Neural progenitor cell (in vitro differentiated cells): Measurements from ENCODE around the gene KRTAP20-2.

ENCODE experiments used
- EZH2phosphoT487 ChIP-seq: fragments of 200-600 bp; sonication (generic); IDR thresholded peaks from 2 replicates; pipeline ENCODE4 v1.6.1; 2017; ENCODE audit warnings: antibody characterized with exemption
- TF ChIP-seq, protein P1 (sequence below): fragments of 200-600 bp; sonication (generic); IDR thresholded peaks from 2 replicates; pipeline ENCODE4 v1.5.1; 2017; ENCODE audit warnings: antibody characterized with exemption, mild to moderate bottlenecking

DNA sequence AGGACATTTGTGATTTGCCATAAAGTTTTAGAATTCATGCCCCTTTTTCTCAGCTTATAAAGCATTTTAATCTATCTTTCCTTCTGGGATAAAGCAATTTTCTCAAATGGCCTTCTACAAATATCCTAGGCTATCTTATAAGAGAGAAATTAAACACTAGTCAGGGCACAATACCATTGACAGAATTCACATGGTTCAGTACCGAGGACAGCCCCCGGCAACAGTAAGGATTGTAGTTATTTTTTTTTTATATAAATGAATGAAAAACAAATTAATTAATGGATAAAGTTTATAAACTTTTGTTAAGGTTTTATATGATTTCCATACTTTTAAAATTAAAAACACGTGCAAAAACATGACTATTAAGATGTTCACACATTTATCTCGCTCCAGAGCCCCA, 6.9 kb upstream of the KRTAP20-2 start:
- no peak for TF ChIP-seq EZH2phosphoT487
- TF ChIP-seq, protein P1, sequence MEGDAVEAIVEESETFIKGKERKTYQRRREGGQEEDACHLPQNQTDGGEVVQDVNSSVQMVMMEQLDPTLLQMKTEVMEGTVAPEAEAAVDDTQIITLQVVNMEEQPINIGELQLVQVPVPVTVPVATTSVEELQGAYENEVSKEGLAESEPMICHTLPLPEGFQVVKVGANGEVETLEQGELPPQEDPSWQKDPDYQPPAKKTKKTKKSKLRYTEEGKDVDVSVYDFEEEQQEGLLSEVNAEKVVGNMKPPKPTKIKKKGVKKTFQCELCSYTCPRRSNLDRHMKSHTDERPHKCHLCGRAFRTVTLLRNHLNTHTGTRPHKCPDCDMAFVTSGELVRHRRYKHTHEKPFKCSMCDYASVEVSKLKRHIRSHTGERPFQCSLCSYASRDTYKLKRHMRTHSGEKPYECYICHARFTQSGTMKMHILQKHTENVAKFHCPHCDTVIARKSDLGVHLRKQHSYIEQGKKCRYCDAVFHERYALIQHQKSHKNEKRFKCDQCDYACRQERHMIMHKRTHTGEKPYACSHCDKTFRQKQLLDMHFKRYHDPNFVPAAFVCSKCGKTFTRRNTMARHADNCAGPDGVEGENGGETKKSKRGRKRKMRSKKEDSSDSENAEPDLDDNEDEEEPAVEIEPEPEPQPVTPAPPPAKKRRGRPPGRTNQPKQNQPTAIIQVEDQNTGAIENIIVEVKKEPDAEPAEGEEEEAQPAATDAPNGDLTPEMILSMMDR: no peak
